HEK293 (cell line): Measurements from ENCODE around the gene THEM5.

Experiments
- GLIS2 ChIP-seq: fragments of 450-650 bp; formaldehyde crosslinking; IDR thresholded peaks from 2 replicates; pipeline ENCODE4 v1.5.1; 2016; ENCODE audit warnings: missing biosample characterization, missing genetic modification characterization
- KLF7 ChIP-seq: fragments of 450-650 bp; formaldehyde crosslinking; IDR thresholded peaks from 2 replicates; pipeline ENCODE4 v1.5.1; 2016; ENCODE audit warnings: missing biosample characterization, missing genetic modification characterization, borderline replicate concordance
- SP7 ChIP-seq: fragments of 450-650 bp; formaldehyde crosslinking; IDR thresholded peaks from 2 replicates; pipeline ENCODE4 v1.5.1; 2016; ENCODE audit warnings: missing biosample characterization, missing genetic modification characterization
- ZNF114 ChIP-seq: fragments of 450-650 bp; formaldehyde crosslinking; IDR thresholded peaks from 2 replicates; pipeline ENCODE4 v1.5.0; 2017; ENCODE audit warnings: missing biosample characterization, missing genetic modification characterization
- ZNF239 ChIP-seq: fragments of 450-650 bp; formaldehyde crosslinking; IDR thresholded peaks from 2 replicates; pipeline ENCODE4 v1.5.1; 2016; ENCODE audit warnings: missing biosample characterization, missing genetic modification characterization
- ZNF391 ChIP-seq: fragments of 450-650 bp; formaldehyde crosslinking; IDR thresholded peaks from 2 replicates; pipeline ENCODE4 v1.5.1; 2016; ENCODE audit warnings: low read depth, missing biosample characterization, missing genetic modification characterization, borderline replicate concordance
- ZNF664 ChIP-seq: fragments of 450-650 bp; formaldehyde crosslinking; IDR thresholded peaks from 2 replicates; pipeline ENCODE4 v1.5.1; 2016; ENCODE audit warnings: missing biosample characterization, missing genetic modification characterization
- ZNF830 ChIP-seq: fragments of 450-650 bp; IDR thresholded peaks from 2 replicates; pipeline ENCODE4 v1.5.0; 2018; ENCODE audit warnings: missing biosample characterization, missing genetic modification characterization, low read depth, mild to moderate bottlenecking, moderate library complexity
- ZNF837 ChIP-seq: fragments of 450-650 bp; formaldehyde crosslinking; IDR thresholded peaks from 2 replicates; pipeline ENCODE4 v1.5.1; 2016; ENCODE audit warnings: missing biosample characterization, missing genetic modification characterization
- ZSCAN30 ChIP-seq: fragments of 450-650 bp; IDR thresholded peaks from 2 replicates; pipeline ENCODE4 v1.5.1; 2018; ENCODE audit warnings: missing biosample characterization, mild to moderate bottlenecking, missing genetic modification characterization, moderate library complexity
- TF ChIP-seq, protein P1 (sequence below): fragments of 450-650 bp; formaldehyde crosslinking; IDR thresholded peaks from 2 replicates; pipeline ENCODE4 v1.5.1; 2016; ENCODE audit warnings: missing biosample characterization, missing genetic modification characterization

DNA sequence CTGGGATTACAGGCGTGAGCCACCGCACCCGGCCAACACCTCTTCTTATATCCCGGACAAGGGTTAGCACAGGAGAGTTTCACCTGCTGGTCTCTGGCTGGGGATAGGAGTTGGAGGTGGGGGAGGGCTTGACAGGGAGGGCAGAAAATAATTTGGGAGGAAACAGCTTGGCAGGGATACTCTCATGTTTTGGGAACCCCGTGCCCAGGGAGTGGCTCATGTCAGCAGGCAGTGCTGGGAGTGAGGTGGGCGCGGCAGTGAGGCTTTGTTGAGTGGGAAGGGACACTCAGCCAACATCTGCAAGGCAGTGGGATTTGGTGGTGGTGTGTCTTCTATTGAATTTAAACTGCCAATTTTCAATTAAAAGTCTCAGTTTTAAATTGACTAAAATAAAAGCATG, 1.1 kb upstream of the THEM5 start:
- TF ChIP-seq, protein P1, sequence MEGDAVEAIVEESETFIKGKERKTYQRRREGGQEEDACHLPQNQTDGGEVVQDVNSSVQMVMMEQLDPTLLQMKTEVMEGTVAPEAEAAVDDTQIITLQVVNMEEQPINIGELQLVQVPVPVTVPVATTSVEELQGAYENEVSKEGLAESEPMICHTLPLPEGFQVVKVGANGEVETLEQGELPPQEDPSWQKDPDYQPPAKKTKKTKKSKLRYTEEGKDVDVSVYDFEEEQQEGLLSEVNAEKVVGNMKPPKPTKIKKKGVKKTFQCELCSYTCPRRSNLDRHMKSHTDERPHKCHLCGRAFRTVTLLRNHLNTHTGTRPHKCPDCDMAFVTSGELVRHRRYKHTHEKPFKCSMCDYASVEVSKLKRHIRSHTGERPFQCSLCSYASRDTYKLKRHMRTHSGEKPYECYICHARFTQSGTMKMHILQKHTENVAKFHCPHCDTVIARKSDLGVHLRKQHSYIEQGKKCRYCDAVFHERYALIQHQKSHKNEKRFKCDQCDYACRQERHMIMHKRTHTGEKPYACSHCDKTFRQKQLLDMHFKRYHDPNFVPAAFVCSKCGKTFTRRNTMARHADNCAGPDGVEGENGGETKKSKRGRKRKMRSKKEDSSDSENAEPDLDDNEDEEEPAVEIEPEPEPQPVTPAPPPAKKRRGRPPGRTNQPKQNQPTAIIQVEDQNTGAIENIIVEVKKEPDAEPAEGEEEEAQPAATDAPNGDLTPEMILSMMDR (tag by site-specific recombination) = no peak
- TF ChIP-seq GLIS2 (tag by site-specific recombination) (no peak), ZNF391 (tag by site-specific recombination) (no peak), ZNF837 (no peak), ZSCAN30 (tag by site-specific recombination) (no peak), ZNF239 (tag by site-specific recombination) (no peak), ZNF664 (tag by site-specific recombination) (no peak), KLF7 (tag by site-specific recombination) (no peak), ZNF114 (tag by site-specific recombination) (no peak), SP7 (tag by site-specific recombination) (no peak), ZNF830 (tag by site-specific recombination) (no peak)
